ENCODE data around the gene ZNF74.

DNA sequence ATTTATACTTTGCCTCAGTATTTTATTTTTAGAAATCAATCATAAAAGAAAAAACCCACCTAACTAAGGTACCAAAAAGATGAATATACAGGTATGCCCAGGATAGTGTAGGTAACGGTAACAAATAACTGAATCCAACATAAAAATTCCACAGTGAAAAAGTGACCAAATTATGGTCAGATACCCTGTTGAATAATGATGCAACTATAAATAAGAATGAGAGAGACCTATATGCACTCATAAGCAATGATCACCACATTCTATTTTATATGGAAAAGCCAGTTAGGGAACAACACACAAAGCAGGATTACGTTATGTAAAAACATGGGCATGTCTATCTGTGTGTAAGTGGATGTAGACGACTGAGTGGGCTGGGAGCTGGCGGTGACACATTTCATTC, 7.0 kb upstream of the ZNF74 start:
- no peak for TF ChIP-seq E2F4 (IDR thresholded peaks at IDR 0.05; ENCODE audit: low read depth, low read length)
- no peak for TF ChIP-seq ZNF274 (IDR thresholded peaks at IDR 0.05; ENCODE audit: insufficient read depth, insufficient read length)
- TF ChIP-seq ASH2L (IDR thresholded peaks at IDR 0.05; ENCODE audit: borderline replicate concordance, low read depth): no peak
- no peak for TF ChIP-seq DPF2 (IDR thresholded peaks at IDR 0.05)
- no peak for TF ChIP-seq RFX5 (IDR thresholded peaks at IDR 0.05; ENCODE audit: low read depth, low read length)
- TF ChIP-seq, protein P1, sequence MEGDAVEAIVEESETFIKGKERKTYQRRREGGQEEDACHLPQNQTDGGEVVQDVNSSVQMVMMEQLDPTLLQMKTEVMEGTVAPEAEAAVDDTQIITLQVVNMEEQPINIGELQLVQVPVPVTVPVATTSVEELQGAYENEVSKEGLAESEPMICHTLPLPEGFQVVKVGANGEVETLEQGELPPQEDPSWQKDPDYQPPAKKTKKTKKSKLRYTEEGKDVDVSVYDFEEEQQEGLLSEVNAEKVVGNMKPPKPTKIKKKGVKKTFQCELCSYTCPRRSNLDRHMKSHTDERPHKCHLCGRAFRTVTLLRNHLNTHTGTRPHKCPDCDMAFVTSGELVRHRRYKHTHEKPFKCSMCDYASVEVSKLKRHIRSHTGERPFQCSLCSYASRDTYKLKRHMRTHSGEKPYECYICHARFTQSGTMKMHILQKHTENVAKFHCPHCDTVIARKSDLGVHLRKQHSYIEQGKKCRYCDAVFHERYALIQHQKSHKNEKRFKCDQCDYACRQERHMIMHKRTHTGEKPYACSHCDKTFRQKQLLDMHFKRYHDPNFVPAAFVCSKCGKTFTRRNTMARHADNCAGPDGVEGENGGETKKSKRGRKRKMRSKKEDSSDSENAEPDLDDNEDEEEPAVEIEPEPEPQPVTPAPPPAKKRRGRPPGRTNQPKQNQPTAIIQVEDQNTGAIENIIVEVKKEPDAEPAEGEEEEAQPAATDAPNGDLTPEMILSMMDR (IDR thresholded peaks at IDR 0.05 in 2 of 3, conservative IDR thresholded peaks at IDR 0.05 in 1 of 3; ENCODE audit: control insufficient read depth in 2 of 3, extremely low read depth in 1 of 3, insufficient read depth in 1 of 3, low read depth in 3 of 3, low read length in 3 of 3): no peak
- TF ChIP-seq POLR2A (IDR thresholded peaks at IDR 0.05; ENCODE audit: low read depth, low read length): no peak
- no peak for TF ChIP-seq ZZZ3 (IDR thresholded peaks at IDR 0.05; ENCODE audit: control insufficient read depth, insufficient read length, low read depth)
- TF ChIP-seq, protein P2, sequence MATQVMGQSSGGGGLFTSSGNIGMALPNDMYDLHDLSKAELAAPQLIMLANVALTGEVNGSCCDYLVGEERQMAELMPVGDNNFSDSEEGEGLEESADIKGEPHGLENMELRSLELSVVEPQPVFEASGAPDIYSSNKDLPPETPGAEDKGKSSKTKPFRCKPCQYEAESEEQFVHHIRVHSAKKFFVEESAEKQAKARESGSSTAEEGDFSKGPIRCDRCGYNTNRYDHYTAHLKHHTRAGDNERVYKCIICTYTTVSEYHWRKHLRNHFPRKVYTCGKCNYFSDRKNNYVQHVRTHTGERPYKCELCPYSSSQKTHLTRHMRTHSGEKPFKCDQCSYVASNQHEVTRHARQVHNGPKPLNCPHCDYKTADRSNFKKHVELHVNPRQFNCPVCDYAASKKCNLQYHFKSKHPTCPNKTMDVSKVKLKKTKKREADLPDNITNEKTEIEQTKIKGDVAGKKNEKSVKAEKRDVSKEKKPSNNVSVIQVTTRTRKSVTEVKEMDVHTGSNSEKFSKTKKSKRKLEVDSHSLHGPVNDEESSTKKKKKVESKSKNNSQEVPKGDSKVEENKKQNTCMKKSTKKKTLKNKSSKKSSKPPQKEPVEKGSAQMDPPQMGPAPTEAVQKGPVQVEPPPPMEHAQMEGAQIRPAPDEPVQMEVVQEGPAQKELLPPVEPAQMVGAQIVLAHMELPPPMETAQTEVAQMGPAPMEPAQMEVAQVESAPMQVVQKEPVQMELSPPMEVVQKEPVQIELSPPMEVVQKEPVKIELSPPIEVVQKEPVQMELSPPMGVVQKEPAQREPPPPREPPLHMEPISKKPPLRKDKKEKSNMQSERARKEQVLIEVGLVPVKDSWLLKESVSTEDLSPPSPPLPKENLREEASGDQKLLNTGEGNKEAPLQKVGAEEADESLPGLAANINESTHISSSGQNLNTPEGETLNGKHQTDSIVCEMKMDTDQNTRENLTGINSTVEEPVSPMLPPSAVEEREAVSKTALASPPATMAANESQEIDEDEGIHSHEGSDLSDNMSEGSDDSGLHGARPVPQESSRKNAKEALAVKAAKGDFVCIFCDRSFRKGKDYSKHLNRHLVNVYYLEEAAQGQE (IDR thresholded peaks at IDR 0.05; ENCODE audit: low read depth, low read length): no peak
- TF ChIP-seq, protein P3, sequence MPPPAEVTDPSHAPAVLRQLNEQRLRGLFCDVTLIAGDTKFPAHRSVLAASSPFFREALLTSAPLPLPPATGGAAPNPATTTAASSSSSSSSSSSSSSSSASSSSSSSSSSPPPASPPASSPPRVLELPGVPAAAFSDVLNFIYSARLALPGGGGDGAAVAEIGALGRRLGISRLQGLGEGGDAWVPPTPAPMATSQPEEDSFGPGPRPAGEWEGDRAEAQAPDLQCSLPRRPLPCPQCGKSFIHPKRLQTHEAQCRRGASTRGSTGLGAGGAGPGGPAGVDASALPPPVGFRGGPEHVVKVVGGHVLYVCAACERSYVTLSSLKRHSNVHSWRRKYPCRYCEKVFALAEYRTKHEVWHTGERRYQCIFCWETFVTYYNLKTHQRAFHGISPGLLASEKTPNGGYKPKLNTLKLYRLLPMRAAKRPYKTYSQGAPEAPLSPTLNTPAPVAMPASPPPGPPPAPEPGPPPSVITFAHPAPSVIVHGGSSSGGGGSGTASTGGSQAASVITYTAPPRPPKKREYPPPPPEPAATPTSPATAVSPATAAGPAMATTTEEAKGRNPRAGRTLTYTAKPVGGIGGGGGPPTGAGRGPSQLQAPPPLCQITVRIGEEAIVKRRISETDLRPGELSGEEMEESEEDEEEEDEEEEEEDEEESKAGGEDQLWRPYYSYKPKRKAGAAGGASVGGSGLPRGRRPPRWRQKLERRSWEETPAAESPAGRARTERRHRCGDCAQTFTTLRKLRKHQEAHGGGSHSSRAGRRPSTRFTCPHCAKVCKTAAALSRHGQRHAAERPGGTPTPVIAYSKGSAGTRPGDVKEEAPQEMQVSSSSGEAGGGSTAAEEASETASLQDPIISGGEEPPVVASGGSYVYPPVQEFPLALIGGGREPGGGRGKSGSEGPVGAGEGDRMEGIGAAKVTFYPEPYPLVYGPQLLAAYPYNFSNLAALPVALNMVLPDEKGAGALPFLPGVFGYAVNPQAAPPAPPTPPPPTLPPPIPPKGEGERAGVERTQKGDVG (CRISPR knock-in tag; IDR thresholded peaks at IDR 0.05): no peak
- no peak for TF ChIP-seq ATF2 (IDR thresholded peaks at IDR 0.05; ENCODE audit: low read length)
- TF ChIP-seq RCOR1 (conservative IDR thresholded peaks at IDR 0.05; ENCODE audit: low read depth, low read length): no peak
